Measurements from ENCODE around the gene NPHP1.

GRCh38 chr2:110121052-110121334 lies 83.8 kb downstream of the NPHP1 start:
- TF ChIP-seq CTCF (IDR thresholded peaks at IDR 0.05; ENCODE audit: low read depth, low read length) (no peak), POLR2A (IDR thresholded peaks at IDR 0.05; ENCODE audit: extremely low read depth, insufficient read length) (no peak), MYC (IDR thresholded peaks at IDR 0.05; ENCODE audit: low read depth, low read length) (no peak), MAX (IDR thresholded peaks at IDR 0.05; ENCODE audit: low read depth, low read length) (no peak)

All from NB4 (cell line).